Forelimb muscle (tissue), 1 donor: ENCODE measurements around the gene RAB20. TPM values are rescaled to one million over a fixed set of nuclear protein-coding genes. Genes with fewer than 3 reads are reported as not detected.

Source experiments
- polyA plus RNA-seq: library from polyadenylated mRNA; unstranded; fragments of 120-200 nt; gene quantifications from one replicate; pipeline ENCODE4 v1.2.1, GENCODE V29; 2013; ENCODE audit not compliant: insufficient read length

RAB20 gene
- polyA plus RNA-seq, 1 donor, result 1.8 TPM

Other genes starting within 250 kb of the RAB20 start
- 27.6 TPM for gene NAXD, start 53.8 kb upstream of the RAB20 start, polyA plus RNA-seq
- gene CARS2, start 144.4 kb upstream of the RAB20 start, polyA plus RNA-seq, result 51.6 TPM
- gene ING1, start 152.0 kb upstream of the RAB20 start, polyA plus RNA-seq, result 9.8 TPM